GM13976 (cell line): Measurements from ENCODE around the gene KRTAP23-1.

Source experiments
- DNase-seq: peaks from one replicate; pipeline ENCODE4 v3.0.0; 2012; ENCODE audit warnings: low spot score
- CTCF ChIP-seq: IDR thresholded peaks from 2 replicates; pipeline ENCODE4 v1.5.1; 2012; ENCODE audit warnings: borderline replicate concordance, mild to moderate bottlenecking; ENCODE audit not compliant: insufficient read depth; ENCODE audit errors: extremely low read depth, missing control alignments, control extremely low read depth
- in situ Hi-C: fragments of 300-500 bp; cut with MboI; formaldehyde crosslinking; loops from one replicate; pipeline ENCODE4 v1.12.0; 2022; ENCODE audit warnings: low sequenced_read_pairs, mixed read lengths, inconsistent platforms; ENCODE audit not compliant: unreplicated experiment

Gene KRTAP23-1

GRCh38 chr21:30326390-30326789, 22.0 kb downstream of the KRTAP23-1 start:
- TF ChIP-seq CTCF: no peak
- no peak for DNase-seq
- in situ Hi-C loops: no loop called here

- TF ChIP-seq CTCF: no peak
- in situ Hi-C loops: no loop called here
- no peak for DNase-seq
Observed at GRCh38 chr21:30320215-30320614, 28.2 kb downstream of the KRTAP23-1 start, which contains the start of gene KRTAP26-1. TSS of gene KRTAP26-1 (minus strand) at chr21:30320315. CDS start at chr21:30320035, 280 bp downstream.

- no peak for DNase-seq
- no peak for TF ChIP-seq CTCF
- in situ Hi-C loops: no loop called here
Observed at GRCh38 chr21:30315701-30316100, 32.7 kb downstream of the KRTAP23-1 start.

- TF ChIP-seq CTCF: no peak
- no peak for DNase-seq
- in situ Hi-C loops: no loop called here
Observed at GRCh38 chr21:30306884-30307283, 41.5 kb downstream of the KRTAP23-1 start.

GRCh38 chr21:30305136-30305535, 43.3 kb downstream of the KRTAP23-1 start:
- TF ChIP-seq CTCF: no peak
- no peak for DNase-seq
- in situ Hi-C loops: no loop called here
